Gastrocnemius medialis (tissue), 4 donors: ENCODE data around the gene SORBS1.

Source experiments
- POLR2A ChIP-seq, 2 donors: fragments of 450-650 bp; IDR thresholded peaks; one replicate each; pipeline ENCODE4 v1.6.1; 2017; ENCODE audit warnings: antibody characterized with exemption in 2 of 2, mild to moderate bottlenecking in 2 of 2, moderate library complexity in 2 of 2
- TF ChIP-seq, protein P1 (sequence below), 5 experiments: fragments of 450-650 bp in 3 of 5; fragments of 200-600 bp in 2 of 5; sonication (generic) in 2 of 5; IDR thresholded peaks in 4 of 5; conservative IDR thresholded peaks in 1 of 5; 1 replicate in 4 of 5; 2 replicates in 1 of 5; pipeline ENCODE4 v1.5.1; 2016 to 2019; ENCODE audit warnings: antibody characterized with exemption in 5 of 5, mild to moderate bottlenecking in 3 of 5, moderate library complexity in 3 of 5

DNA sequence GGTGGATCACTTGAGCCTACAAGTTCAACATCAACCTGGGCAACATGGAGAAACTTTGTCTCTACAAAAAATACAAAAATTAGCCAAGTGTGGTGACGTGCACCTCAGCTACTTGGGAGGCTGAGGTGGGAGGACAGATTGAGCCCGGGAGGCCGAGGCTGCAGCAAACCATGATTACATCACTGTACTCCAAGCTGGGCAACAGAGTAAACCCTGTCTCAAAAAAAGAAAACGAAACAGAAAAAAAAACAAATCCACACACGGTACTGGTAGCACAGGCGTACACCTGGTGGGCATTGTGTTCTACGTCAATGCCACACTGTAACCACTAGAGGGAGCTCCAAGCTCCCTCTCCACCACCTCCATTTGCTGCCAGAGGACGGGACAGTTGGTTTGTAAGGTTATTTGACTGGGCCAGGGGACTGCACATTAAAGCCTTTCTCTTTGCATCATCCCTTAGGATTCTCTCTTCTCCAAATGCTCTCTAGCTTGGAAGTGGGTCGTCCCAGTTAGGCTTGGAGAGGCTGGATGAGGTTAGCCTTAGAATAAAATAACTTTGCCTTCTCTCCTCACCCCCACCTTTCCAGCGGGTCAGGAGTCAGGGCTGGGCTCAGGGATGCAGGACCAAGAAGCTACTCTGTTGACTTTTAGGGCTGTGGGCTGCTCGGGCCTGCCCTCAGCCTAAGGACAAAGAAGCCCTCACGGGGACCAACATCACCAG lies 130.8 kb downstream of the SORBS1 start:
- TF ChIP-seq, protein P1, sequence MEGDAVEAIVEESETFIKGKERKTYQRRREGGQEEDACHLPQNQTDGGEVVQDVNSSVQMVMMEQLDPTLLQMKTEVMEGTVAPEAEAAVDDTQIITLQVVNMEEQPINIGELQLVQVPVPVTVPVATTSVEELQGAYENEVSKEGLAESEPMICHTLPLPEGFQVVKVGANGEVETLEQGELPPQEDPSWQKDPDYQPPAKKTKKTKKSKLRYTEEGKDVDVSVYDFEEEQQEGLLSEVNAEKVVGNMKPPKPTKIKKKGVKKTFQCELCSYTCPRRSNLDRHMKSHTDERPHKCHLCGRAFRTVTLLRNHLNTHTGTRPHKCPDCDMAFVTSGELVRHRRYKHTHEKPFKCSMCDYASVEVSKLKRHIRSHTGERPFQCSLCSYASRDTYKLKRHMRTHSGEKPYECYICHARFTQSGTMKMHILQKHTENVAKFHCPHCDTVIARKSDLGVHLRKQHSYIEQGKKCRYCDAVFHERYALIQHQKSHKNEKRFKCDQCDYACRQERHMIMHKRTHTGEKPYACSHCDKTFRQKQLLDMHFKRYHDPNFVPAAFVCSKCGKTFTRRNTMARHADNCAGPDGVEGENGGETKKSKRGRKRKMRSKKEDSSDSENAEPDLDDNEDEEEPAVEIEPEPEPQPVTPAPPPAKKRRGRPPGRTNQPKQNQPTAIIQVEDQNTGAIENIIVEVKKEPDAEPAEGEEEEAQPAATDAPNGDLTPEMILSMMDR (IDR thresholded peaks at IDR 0.05 in 4 of 5, conservative IDR thresholded peaks at IDR 0.05 in 1 of 5): peak; percentile 93 to 99 (median 95)
- no peak for TF ChIP-seq POLR2A (IDR thresholded peaks at IDR 0.05)
